Skeletal muscle satellite cell (primary cell): Measurements from ENCODE around the gene PGAP3.

Source experiments
- H3K27me3 ChIP-seq: 2 replicates; pipeline ENCODE4 v1.7.0; 2013; ENCODE audit warnings: low read length; ENCODE audit not compliant: control insufficient read depth, insufficient read depth
- H3K36me3 ChIP-seq: 2 replicates; pipeline ENCODE4 v1.7.0; 2013; ENCODE audit warnings: mild to moderate bottlenecking, control low read depth, low read length; ENCODE audit not compliant: insufficient read depth
- H3K4me1 ChIP-seq: 2 replicates; pipeline ENCODE4 v1.7.0; 2013; ENCODE audit warnings: low read length; ENCODE audit not compliant: control insufficient read depth, insufficient read depth
- H3K4me2 ChIP-seq: 2 replicates; pipeline ENCODE4 v1.7.0; 2013; ENCODE audit warnings: mild to moderate bottlenecking, low read length
- H3K4me3 ChIP-seq: 2 replicates; pipeline ENCODE4 v1.7.0; 2013; ENCODE audit warnings: low read length
- H3K9ac ChIP-seq: 2 replicates; pipeline ENCODE4 v1.7.0; 2013; ENCODE audit warnings: mild to moderate bottlenecking, low read depth, low read length, moderate library complexity
- H3K9me3 ChIP-seq: replicated peaks from 2 replicates; pipeline ENCODE4 v1.7.0; 2013; ENCODE audit warnings: mild to moderate bottlenecking, control low read depth, low read length

PGAP3 gene

DNA sequence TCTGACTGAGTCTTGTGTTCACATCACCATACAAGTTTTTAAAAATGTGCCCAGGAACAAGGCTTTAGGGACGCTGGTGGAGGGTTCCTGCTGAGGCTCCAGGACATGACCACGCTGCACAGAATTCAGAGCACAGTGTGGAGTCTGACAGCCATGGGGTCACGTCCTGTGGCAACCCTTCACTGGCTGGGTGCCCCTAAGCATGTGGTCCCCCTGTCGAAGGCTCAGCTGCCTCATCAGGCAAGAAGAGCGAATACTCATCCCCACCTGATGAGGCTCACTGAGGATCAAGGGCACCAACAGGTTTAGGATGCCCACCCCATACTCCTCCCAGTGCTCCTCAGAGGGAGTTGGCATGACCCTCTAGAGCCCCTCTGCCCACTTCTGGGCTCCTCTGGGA, 13.7 kb downstream of the PGAP3 start:
- Histone ChIP-seq H3K4me2 (no peak overlapping the region), H3K9me3 (no peaks in the 10 kb centered on the region), H3K27me3 (peaks cover 29% of the 10 kb centered on the region), H3K9ac (no peak overlapping the region), H3K4me3 (no peak overlapping the region), H3K36me3 (no peaks in the 10 kb centered on the region), H3K4me1 (no peaks in the 10 kb centered on the region)

DNA sequence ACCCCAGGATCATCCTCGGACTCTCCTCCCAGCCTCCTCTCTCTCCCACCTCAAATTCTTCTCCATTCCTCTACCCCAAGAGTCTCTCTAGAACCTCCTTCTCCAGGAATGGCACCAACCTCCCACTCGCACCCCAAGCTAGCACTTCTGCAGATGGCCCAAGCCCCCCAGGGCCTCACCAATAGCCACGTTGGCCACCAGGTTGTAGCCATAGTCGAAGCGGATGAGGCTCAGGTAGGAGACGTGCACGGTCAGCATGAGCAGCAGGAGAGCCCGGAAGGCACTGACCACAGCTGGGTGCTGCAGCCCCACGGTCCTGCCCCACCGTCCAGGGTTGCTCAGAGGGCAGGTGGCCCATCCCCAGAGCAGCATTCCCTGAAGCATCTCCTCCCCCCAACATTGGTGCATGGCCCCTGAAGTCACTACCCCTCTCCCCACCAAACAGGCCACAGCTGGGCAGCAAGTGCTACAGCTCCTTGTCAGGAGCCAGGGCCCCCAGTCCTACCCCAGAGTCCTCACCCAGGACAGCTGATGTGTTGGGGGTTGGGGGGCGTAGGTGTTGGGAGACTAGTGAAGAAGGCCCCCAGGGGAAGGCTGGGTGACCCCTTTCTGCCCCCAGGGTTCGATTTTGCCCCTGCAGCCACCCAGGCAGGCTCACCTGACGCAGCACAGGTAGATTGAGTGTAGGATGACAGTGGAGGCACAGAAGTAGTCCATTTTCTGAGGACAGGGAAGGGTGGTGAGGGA, 14.3 kb downstream of the PGAP3 start:
- peaks cover 33% of the 10 kb centered on the region for H3K27me3 ChIP-seq
- H3K4me2 ChIP-seq = no peak overlapping the region
- H3K9me3 ChIP-seq = no peaks in the 10 kb centered on the region
- H3K9ac ChIP-seq = no peak overlapping the region
- H3K36me3 ChIP-seq = no peaks in the 10 kb centered on the region
- peaks cover 3% of the 10 kb centered on the region for H3K4me1 ChIP-seq
- no peak overlapping the region for H3K4me3 ChIP-seq

DNA sequence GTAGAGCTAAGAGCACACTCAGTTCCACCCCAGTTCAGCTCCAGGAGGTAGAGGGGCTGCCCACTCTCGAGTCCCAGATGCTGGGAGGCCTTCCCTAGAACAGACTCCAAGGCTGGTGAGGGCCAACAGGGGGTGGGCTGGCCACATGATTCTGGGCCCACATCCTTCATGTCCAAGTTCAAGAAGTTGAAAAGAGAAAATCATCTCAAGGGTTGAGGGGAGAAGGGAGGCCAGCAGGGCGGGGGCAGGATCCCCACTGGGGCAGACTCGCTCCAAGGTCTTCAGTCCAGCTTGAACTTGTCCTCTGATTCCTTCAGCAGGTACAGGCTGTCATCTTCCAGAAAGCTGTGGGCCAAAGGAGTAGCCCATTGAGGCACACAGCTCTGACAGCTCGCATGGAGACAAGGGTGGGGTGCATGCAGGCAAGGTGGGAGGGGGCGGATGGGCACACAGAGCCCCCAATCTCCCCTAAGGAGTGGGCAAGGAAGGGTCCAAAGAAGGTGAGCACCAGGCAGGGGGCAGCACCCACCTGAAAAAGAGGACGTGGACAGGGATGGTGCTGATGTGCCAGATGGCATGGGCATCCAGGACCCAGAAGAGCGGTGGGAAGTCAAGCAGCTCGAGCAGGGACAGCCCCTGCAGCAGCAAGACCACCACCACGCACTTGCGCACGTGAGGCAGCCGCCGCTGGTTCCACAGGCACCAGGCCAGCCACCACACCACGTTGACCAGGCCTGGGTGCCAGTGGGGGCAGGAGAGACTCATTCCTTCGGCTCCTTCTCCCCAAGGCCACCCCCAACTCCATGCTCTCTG, 15.1 kb downstream of the PGAP3 start:
- peaks cover 7% of the 10 kb centered on the region for H3K4me1 ChIP-seq
- H3K4me3 ChIP-seq = no peak overlapping the region
- no peak overlapping the region for H3K4me2 ChIP-seq
- H3K9me3 ChIP-seq = no peaks in the 10 kb centered on the region
- no peak overlapping the region for H3K9ac ChIP-seq
- H3K27me3 ChIP-seq = peaks cover 37% of the 10 kb centered on the region
- no peaks in the 10 kb centered on the region for H3K36me3 ChIP-seq

DNA sequence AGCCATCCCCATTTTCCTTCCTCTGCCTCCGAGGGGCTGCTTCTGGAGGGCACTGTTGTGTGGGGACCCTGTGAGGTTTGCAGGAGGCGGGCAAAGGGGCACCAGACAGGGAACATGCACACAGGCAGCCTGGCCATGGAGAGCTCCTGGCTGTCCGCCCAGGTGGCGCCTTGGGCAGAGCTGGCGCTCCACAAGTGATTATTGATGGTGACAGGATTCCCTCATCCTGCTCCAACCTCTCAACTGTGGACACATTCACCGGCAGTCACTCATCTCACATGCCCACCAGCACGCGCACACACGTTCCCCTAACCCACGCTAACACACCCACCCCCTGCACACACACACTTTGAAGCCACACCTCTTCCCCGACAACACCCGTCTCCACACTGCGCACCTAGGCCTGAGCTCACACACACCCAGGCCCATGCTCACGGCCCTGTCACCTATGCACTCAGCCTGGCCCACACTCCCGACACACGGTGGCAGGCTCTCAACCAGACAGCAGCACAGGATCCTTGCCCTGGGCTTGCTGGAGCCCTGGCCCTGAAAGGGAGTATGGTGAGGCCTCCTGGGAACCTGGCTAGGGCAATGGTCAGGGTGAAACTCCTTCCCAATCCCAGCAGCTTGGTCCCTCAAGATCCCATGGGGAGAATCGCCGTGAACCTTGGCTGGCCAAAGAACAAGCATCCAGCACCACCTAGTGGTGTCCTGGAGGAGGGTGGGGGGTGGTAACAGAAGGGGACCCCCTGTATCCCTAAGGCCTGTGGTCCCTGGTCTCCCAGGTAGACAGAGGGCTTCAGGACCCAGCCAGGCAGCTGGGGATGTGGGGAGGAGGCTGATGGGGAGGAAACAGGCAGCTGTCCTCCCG, 16.0 kb downstream of the PGAP3 start:
- no peaks in the 10 kb centered on the region for H3K9me3 ChIP-seq
- no peak overlapping the region for H3K9ac ChIP-seq
- H3K4me1 ChIP-seq = peaks cover 13% of the 10 kb centered on the region
- H3K36me3 ChIP-seq = no peaks in the 10 kb centered on the region
- no peak overlapping the region for H3K4me2 ChIP-seq
- H3K4me3 ChIP-seq = no peak overlapping the region
- peaks cover 45% of the 10 kb centered on the region for H3K27me3 ChIP-seq

DNA sequence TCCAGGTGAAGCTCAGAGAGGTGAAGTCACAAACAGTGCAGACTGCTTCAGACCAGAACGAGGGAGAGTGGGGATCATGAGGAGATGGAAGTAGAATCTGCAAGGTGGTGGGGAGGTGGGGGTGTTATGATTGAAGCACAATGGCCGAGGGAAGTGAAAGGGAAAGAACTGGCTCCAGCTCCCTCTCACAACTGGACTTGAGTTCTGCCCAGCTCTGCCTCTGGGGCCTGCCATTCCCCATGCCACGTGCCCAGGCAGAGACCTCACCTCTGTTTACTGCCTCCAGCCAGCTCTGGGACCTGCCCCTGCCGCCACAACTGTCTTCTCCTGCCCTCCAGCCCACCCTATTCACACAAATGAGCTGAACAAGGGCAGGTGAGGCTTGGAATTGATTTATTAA, 17.1 kb downstream of the PGAP3 start:
- H3K4me1 ChIP-seq = peaks cover 20% of the 10 kb centered on the region
- no peaks in the 10 kb centered on the region for H3K36me3 ChIP-seq
- H3K27me3 ChIP-seq = peaks cover 55% of the 10 kb centered on the region
- no peak overlapping the region for H3K4me3 ChIP-seq
- no peak overlapping the region for H3K9ac ChIP-seq
- H3K9me3 ChIP-seq = no peaks in the 10 kb centered on the region
- no peak overlapping the region for H3K4me2 ChIP-seq

DNA sequence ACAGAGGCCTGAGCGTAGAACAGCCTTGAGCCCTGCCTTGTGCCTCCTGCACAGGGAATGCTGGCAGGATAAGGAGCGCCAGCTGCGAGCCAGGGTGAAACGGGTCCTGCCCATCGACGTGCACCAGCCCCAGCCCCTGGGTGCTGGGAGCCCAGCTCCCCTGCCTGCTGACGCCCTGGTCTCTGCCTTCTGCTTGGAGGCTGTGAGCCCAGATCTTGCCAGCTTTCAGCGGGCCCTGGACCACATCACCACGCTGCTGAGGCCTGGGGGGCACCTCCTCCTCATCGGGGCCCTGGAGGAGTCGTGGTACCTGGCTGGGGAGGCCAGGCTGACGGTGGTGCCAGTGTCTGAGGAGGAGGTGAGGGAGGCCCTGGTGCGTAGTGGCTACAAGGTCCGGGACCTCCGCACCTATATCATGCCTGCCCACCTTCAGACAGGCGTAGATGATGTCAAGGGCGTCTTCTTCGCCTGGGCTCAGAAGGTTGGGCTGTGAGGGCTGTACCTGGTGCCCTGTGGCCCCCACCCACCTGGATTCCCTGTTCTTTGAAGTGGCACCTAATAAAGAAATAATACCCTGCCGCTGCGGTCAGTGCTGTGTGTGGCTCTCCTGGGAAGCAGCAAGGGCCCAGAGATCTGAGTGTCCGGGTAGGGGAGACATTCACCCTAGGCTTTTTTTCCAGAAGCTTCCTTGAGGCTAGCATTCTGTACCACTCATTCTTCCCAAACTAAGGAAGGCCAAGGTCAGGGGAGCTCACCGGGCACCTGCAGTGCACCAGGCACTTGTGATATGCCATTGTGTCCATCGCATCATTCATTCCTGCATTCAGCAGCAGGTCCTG, 17.7 kb downstream of the PGAP3 start:
- H3K9ac ChIP-seq = no peak overlapping the region
- no peaks in the 10 kb centered on the region for H3K9me3 ChIP-seq
- H3K36me3 ChIP-seq = no peaks in the 10 kb centered on the region
- no peak overlapping the region for H3K4me2 ChIP-seq
- H3K4me3 ChIP-seq = no peak overlapping the region
- H3K4me1 ChIP-seq = peaks cover 22% of the 10 kb centered on the region
- peaks cover 59% of the 10 kb centered on the region for H3K27me3 ChIP-seq

DNA sequence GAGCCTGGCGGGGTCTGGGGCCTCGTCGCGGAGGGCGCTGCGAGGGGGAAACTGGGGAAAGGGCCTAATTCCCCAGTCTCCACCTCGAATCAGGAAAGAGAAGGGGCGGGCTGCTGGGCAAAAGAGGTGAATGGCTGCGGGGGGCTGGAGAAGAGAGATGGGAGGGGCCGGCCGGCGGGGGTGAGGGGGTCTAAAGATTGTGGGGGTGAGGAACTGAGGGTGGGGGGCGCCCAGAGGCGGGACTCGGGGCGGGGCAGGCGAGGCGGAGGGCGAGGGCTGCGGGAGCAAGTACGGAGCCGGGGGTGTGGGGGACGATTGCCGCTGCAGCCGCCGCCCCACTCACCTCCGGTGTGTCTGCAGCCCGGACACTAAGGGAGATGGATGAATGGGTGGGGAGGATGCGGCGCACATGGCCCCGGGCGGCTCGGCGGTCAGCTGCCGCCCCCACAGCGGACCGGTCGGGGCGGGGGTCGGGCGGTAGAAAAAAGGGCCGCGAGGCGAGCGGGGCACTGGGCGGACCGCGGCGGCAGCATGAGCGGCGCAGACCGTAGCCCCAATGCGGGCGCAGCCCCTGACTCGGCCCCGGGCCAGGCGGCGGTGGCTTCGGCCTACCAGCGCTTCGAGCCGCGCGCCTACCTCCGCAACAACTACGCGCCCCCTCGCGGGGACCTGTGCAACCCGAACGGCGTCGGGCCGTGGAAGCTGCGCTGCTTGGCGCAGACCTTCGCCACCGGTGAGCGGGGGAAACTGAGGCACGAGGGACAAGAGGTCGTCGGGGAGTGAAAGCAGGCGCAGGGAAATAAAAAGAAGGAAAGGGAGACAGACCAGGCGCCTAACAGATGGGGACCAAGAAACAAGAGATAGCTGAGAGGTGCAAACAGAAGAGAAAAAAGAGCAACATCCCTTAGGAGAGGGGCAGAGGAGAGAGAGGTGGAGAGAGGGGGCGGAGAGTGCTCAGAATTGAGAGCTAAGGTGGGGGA, 19.6 kb downstream of the PGAP3 start, which contains the start of gene PNMT:
PNMT (plus strand) TSS at position 509 of the 980 bp plus-strand sequence; CDS start at position 532, 23 bp downstream.
- peak within 1 kb of the TSS; percentile 84 for H3K4me2 ChIP-seq
- no peaks in the 10 kb centered on the region for H3K9me3 ChIP-seq
- H3K27me3 ChIP-seq = peaks cover 59% of the 10 kb centered on the region
- peak within 1 kb of the TSS; percentile 25 for H3K9ac ChIP-seq
- peaks cover 26% of the 10 kb centered on the region for H3K4me1 ChIP-seq
- H3K36me3 ChIP-seq = no peaks in the 10 kb centered on the region
- H3K4me3 ChIP-seq = peak within 1 kb of the TSS; percentile 57

DNA sequence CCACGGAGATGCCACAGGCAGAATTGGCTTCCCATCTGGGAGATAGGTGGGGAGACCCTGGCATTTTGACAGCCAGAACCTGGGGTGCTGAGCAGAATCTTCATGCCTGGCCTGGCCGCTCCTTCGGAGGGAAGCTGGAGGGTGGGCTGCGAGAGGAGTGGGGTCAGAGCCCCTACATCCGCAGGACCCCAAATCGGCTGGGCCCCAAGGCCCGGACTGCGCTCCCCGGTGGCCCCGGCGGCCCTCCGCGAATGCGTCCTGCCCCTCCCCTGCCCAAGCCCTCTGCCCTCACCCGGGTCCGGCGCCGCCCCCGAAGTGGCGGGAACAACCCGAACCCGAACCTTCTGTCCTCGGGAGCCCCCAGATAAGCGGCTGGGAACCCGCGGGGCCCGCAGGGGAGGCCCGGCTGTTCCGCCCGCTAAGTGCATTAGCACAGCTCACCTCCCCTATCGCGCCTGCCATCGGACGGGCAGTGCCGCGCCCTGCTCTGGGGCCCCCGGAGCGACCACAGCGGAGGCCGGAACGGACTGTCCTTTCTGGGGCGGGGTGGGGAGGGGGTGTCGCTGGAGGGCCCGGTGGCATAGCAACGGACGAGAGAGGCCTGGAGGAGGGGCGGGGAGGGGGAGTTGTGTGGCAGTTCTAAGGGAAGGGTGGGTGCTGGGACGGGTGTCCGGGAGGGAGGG, 20.5 kb downstream of the PGAP3 start:
- H3K9ac ChIP-seq = no peak overlapping the region
- no peaks in the 10 kb centered on the region for H3K9me3 ChIP-seq
- H3K4me3 ChIP-seq = no peak overlapping the region
- H3K4me2 ChIP-seq = peak overlapping the region; percentile 28
- H3K36me3 ChIP-seq = peaks cover 3% of the 10 kb centered on the region
- peaks cover 59% of the 10 kb centered on the region for H3K27me3 ChIP-seq
- H3K4me1 ChIP-seq = peaks cover 26% of the 10 kb centered on the region

DNA sequence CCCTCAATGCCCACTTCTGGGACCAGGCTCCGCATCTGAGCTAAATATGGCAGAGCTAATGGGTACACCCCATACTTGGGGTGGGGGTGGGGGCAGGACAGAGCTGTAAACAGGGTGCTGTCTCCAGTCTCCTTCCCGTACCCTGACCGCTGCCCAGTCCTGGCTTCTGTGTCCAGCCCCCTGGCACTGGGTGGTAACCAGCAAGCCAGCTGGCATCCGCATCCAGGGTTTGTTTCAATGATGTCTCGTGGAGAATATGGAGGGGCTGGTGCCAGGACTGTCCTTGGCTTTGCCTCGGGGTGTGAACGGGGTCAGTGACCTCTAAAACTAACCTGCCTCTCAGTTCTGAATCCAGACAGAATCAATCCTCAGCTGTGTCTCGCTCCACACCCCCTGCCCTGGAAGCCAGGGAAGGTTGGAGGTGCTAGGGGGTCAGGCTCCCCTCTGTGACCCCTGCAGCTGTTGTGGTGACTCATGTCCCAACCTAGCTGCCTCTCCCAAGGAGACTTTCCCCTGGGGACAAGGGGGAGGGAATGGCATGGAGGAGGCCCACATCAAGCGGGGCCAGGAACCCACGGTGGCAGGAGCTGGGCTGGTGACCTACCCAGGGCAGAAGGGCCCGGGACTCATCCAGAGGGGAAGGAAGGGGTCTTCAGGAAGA, 21.1 kb downstream of the PGAP3 start:
- H3K9ac ChIP-seq = no peak overlapping the region
- peaks cover 5% of the 10 kb centered on the region for H3K36me3 ChIP-seq
- H3K9me3 ChIP-seq = no peaks in the 10 kb centered on the region
- peaks cover 26% of the 10 kb centered on the region for H3K4me1 ChIP-seq
- H3K4me2 ChIP-seq = peak overlapping the region; percentile 28
- peaks cover 56% of the 10 kb centered on the region for H3K27me3 ChIP-seq
- no peak overlapping the region for H3K4me3 ChIP-seq
